ENCODE results near the gene OSBPL5.

Gene OSBPL5

GRCh38 chr11:3108183-3108721, 56.9 kb downstream of the OSBPL5 start:
- peaks cover 6% of the 10 kb centered on the region; the same call in 1 of the 2 replicates for H3K36me3 ChIP-seq (ENCODE audit: insufficient read depth, low read length)
- H3K4me1 ChIP-seq (ENCODE audit: insufficient read depth, low read length): no peaks in the 10 kb centered on the region
- no peak overlapping the region for H3K27ac ChIP-seq (ENCODE audit: low read depth, low read length)
- H3K27me3 ChIP-seq (ENCODE audit: insufficient read depth, low read length): no peaks in the 10 kb centered on the region
- no peak overlapping the region for H3K9ac ChIP-seq (ENCODE audit: low read depth, low read length)
- 83% methylated on average over 11 of the region's 11 CpGs for WGBS
- H3K4me3 ChIP-seq (ENCODE audit: low read length): no peak overlapping the region
- H3K9me3 ChIP-seq (ENCODE audit: insufficient read depth, low read depth, low read length): peaks cover 20% of the 10 kb centered on the region

- whole genome bisulfite sequencing: 88% methylated on average over 21 of the region's 21 CpGs
- H3K4me1 ChIP-seq (ENCODE audit: insufficient read depth, low read length): no peaks in the 10 kb centered on the region
- H3K27ac ChIP-seq (ENCODE audit: low read depth, low read length): no peak overlapping the region
Measured at GRCh38 chr11:3107608-3108182, 57.4 kb downstream of the OSBPL5 start.

DNA sequence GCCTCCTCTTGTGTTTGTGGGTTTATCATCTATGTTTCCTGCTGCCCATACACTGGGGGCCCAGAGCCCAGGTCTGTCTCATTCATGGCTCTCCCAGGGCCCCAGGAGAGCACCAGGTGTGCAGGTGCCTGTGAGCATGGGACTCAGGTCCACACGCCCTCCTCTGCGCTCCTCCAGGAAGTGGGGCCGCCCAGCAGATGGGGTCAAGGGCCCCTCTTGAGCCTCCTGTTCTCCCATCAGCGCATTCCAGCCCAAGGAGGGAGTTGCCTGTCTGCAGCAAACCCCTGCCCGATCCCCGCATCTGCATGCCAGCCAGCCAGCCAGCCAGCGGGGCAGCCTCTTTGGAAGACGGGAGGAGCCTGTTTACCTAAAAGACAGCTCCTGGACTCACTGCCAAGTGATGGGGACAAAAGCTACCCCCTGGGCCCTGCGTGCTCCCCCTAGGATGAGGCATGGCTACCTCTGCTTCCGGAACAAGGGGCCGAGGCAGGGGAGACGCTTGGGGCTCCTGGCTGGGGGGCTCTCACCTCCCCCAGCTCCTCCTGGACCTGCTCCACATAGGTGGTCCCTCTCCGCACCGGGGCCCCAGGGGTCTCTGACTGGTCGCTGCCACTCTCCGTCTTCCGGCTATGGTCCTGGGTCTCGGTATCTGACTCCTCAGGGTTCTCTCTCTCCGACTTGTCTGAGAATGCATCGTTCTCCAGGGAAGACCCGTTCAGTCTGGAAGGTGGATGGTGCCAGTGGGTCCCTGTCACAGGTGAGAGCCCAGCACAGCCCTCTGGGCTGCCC, 58.2 kb downstream of the OSBPL5 start:
- no peaks in the 10 kb centered on the region; the same call in 1 of the 2 replicates for H3K36me3 ChIP-seq (ENCODE audit: insufficient read depth, low read length)
- H3K9me3 ChIP-seq (ENCODE audit: insufficient read depth, low read depth, low read length): peaks cover 7% of the 10 kb centered on the region
- no peak overlapping the region for H3K27ac ChIP-seq (ENCODE audit: low read depth, low read length)
- no peak overlapping the region for H3K9ac ChIP-seq (ENCODE audit: low read depth, low read length)
- WGBS: 88% methylated on average over 21 of the region's 21 CpGs
- H3K4me1 ChIP-seq (ENCODE audit: insufficient read depth, low read length): no peaks in the 10 kb centered on the region
- no peaks in the 10 kb centered on the region for H3K27me3 ChIP-seq (ENCODE audit: insufficient read depth, low read length)
- no peak overlapping the region for H3K4me3 ChIP-seq (ENCODE audit: low read length)

More at GRCh38 chr11:3107608-3108182, 57.4 kb downstream of the OSBPL5 start:
- Histone ChIP-seq H3K9me3 (ENCODE audit: insufficient read depth, low read depth, low read length) (peaks cover 14% of the 10 kb centered on the region), H3K36me3 (ENCODE audit: insufficient read depth, low read length) (peaks cover 3% of the 10 kb centered on the region; the same call in 1 of the 2 replicates), H3K9ac (ENCODE audit: low read depth, low read length) (no peak overlapping the region), H3K27me3 (ENCODE audit: insufficient read depth, low read length) (no peaks in the 10 kb centered on the region), H3K4me3 (ENCODE audit: low read length) (no peak overlapping the region)

DNA sequence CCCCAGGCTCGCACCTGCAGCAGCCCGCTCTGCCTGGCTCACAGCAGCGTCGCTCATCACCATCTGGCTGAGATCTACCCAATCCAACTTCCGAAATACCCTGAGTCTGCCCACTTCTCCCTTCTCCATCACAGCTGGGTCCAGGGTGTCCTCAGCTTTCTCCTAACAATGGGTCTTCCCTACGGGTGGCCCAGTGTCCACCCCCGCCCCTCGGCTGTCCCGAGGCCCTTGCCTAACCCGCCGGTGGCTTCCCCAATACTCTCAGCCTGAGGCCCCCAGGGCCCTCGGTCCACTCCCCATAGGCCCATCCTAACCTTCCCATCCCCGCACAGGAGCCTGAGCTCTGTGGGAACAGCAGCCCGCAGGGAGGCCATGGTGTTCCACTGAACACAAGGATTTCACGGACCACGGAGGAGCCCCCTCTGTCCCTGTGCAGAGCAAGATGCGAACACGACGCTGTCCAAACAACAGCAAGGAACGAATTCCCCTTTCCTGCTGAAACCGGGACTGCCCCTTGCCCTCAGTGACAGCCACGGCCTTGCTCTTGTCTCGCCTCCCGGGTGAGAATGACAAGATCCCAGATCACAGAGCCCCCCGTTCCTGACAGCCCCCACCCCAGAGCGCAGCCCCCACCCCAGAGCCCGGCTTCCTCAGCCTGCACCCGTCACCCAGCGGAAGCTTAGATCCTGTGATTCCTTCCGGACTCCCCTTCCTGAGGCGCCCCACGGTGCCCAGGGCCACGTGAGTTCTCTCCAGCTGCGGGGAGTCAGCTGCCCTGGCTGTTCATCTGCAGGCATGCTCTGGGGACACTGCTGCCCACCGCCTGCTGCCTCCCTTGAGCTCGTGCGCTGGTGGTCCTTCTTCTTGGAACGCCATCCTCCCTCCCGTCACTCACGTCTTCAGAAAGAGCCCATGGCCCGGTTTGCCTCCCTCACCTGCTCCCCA, 59.0 kb downstream of the OSBPL5 start:
- whole genome bisulfite sequencing: 91% methylated on average over 41 of the region's 41 CpGs
- H3K27ac ChIP-seq (ENCODE audit: low read depth, low read length): no peak overlapping the region
- H3K9me3 ChIP-seq (ENCODE audit: insufficient read depth, low read depth, low read length): no peaks in the 10 kb centered on the region
- H3K9ac ChIP-seq (ENCODE audit: low read depth, low read length): no peak overlapping the region
- H3K27me3 ChIP-seq (ENCODE audit: insufficient read depth, low read length): no peaks in the 10 kb centered on the region
- no peaks in the 10 kb centered on the region for H3K36me3 ChIP-seq (ENCODE audit: insufficient read depth, low read length)
- no peaks in the 10 kb centered on the region for H3K4me1 ChIP-seq (ENCODE audit: insufficient read depth, low read length)
- no peak overlapping the region for H3K4me3 ChIP-seq (ENCODE audit: low read length)

GRCh38 chr11:3104961-3105790, 59.9 kb downstream of the OSBPL5 start:
- H3K9me3 ChIP-seq (ENCODE audit: insufficient read depth, low read depth, low read length): no peaks in the 10 kb centered on the region
- no peak overlapping the region for H3K27ac ChIP-seq (ENCODE audit: low read depth, low read length)
- no peaks in the 10 kb centered on the region for H3K27me3 ChIP-seq (ENCODE audit: insufficient read depth, low read length)
- WGBS: 93% methylated on average over 23 of the region's 23 CpGs
- H3K36me3 ChIP-seq (ENCODE audit: insufficient read depth, low read length): no peaks in the 10 kb centered on the region
- H3K9ac ChIP-seq (ENCODE audit: low read depth, low read length): no peak overlapping the region
- H3K4me3 ChIP-seq (ENCODE audit: low read length): no peak overlapping the region
- H3K4me1 ChIP-seq (ENCODE audit: insufficient read depth, low read length): no peaks in the 10 kb centered on the region

DNA sequence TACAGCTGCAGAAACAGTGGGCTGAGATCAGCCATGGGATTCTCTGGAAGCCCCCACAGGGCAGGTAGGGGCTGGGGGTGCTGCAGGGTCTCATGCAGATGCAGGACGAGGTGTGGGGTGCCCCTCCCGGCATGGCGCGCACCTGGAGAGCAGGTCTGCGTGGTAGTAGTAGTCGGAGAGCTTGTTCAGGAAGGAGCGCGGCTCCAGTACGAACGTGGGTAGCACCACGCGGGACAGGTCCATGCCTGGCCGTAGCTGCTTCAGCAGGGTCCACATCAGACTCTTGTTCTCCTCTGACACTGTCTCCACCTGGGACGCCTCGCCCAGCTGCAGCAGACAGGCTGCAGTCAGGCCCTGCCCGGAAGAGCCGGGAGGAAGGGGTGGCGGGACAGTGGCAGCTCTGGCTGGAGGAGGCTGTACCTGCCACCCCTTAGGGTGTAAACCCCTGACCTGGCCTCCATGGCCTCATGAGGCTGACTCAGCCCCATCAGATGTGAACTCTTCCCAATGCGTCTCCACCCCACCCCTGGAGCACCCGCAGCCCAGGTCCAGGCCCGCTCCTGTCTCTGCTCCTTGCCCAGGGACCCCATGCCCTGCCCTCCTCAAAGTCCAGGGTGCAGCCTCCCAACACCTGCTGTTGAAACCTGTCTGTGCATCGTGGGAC, 60.9 kb downstream of the OSBPL5 start:
- WGBS: 92% methylated on average over 22 of the region's 22 CpGs
- H3K9me3 ChIP-seq (ENCODE audit: insufficient read depth, low read depth, low read length): no peaks in the 10 kb centered on the region
- no peak overlapping the region for H3K27ac ChIP-seq (ENCODE audit: low read depth, low read length)
- no peak overlapping the region for H3K9ac ChIP-seq (ENCODE audit: low read depth, low read length)
- no peaks in the 10 kb centered on the region for H3K36me3 ChIP-seq (ENCODE audit: insufficient read depth, low read length)
- no peak overlapping the region for H3K4me3 ChIP-seq (ENCODE audit: low read length)
- no peaks in the 10 kb centered on the region for H3K27me3 ChIP-seq (ENCODE audit: insufficient read depth, low read length)
- H3K4me1 ChIP-seq (ENCODE audit: insufficient read depth, low read length): no peaks in the 10 kb centered on the region

DNA sequence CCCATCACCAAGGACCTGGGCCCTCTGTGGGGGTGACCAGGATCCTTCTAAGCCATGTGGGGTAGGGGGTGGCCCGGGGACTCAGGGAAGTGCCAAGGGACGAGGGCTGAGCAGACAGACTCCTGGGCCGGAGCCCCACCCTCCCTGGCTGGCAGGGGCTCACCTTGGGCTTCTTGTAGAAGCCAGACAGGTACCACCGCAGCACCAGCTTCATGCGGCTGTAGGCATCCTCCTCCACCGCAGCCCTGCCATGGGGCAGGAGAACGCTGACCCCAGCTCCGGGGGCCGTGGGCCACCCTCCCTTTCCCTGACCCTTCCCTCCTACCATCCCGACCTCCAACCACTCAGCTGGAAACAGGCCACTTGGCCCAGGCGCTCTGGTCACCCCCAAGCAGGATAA, 62.0 kb downstream of the OSBPL5 start:
- Histone ChIP-seq H3K9me3 (ENCODE audit: insufficient read depth, low read depth, low read length) (no peaks in the 10 kb centered on the region), H3K9ac (ENCODE audit: low read depth, low read length) (no peak overlapping the region), H3K27ac (ENCODE audit: low read depth, low read length) (no peak overlapping the region), H3K27me3 (ENCODE audit: insufficient read depth, low read length) (no peaks in the 10 kb centered on the region), H3K36me3 (ENCODE audit: insufficient read depth, low read length) (no peaks in the 10 kb centered on the region), H3K4me1 (ENCODE audit: insufficient read depth, low read length) (no peaks in the 10 kb centered on the region), H3K4me3 (ENCODE audit: low read length) (no peak overlapping the region)
- 94% methylated on average over 11 of the region's 11 CpGs for WGBS

DNA sequence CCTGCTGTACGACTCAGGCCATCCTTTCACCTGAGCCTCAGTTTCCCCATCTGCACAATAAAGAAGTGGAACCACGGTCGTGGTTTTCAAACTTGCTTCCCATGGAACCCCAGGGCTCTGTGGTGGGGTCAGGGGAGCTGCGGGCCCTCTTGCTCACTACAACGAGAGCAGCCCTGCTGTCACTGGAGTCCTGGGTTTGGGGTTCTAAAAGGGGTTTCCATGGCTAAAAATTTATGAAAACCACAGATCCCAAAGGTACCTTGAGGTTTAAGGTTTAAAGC, 62.5 kb downstream of the OSBPL5 start:
- no peaks in the 10 kb centered on the region for H3K9me3 ChIP-seq (ENCODE audit: insufficient read depth, low read depth, low read length)
- H3K36me3 ChIP-seq (ENCODE audit: insufficient read depth, low read length): no peaks in the 10 kb centered on the region
- no peaks in the 10 kb centered on the region for H3K4me1 ChIP-seq (ENCODE audit: insufficient read depth, low read length)
- H3K27ac ChIP-seq (ENCODE audit: low read depth, low read length): no peak overlapping the region
- H3K9ac ChIP-seq (ENCODE audit: low read depth, low read length): no peak overlapping the region
- H3K4me3 ChIP-seq (ENCODE audit: low read length): no peak overlapping the region
- H3K27me3 ChIP-seq (ENCODE audit: insufficient read depth, low read length): no peaks in the 10 kb centered on the region
- 90% methylated on average over 5 of the region's 5 CpGs for WGBS

DNA sequence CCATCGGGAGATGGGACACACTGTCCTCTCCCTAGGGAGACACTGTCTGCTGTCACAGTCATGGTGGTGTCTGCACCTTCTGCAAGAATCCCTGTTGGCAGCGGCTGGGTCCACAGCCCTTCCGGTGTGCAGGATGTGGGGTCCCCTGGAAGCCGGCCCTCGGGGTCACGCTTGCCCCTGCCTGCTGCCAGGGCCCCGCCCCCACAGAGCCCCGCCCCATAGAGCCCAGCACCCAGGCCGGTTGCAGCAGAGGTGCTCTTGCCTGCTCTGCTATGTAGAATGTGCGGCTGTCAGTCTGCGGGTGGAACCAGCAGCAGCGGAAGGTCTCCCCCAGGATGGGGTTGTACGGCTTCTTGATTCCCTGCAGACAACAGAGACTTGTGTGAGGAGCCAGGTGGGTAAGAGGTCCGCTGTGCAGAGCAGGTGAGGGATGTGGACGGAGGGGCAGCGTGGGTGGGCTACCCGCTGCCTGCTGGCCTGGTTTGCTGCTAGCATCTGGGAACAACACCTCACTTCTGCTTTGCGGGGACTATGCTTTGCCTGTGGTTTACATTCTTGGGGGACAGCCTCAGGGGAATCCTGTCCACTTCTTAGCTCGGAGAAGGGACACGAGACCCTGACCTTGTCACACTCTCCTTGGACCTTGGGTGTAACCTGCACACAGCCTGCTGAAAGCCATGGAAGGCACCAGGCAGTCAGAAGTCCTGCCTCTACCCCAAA, 63.0 kb downstream of the OSBPL5 start:
- no peak overlapping the region for H3K9ac ChIP-seq (ENCODE audit: low read depth, low read length)
- H3K9me3 ChIP-seq (ENCODE audit: insufficient read depth, low read depth, low read length): no peaks in the 10 kb centered on the region
- 90% methylated on average over 20 of the region's 20 CpGs for WGBS
- H3K27me3 ChIP-seq (ENCODE audit: insufficient read depth, low read length): no peaks in the 10 kb centered on the region
- no peak overlapping the region for H3K27ac ChIP-seq (ENCODE audit: low read depth, low read length)
- no peak overlapping the region for H3K4me3 ChIP-seq (ENCODE audit: low read length)
- no peaks in the 10 kb centered on the region for H3K4me1 ChIP-seq (ENCODE audit: insufficient read depth, low read length)
- H3K36me3 ChIP-seq (ENCODE audit: insufficient read depth, low read length): no peaks in the 10 kb centered on the region

DNA sequence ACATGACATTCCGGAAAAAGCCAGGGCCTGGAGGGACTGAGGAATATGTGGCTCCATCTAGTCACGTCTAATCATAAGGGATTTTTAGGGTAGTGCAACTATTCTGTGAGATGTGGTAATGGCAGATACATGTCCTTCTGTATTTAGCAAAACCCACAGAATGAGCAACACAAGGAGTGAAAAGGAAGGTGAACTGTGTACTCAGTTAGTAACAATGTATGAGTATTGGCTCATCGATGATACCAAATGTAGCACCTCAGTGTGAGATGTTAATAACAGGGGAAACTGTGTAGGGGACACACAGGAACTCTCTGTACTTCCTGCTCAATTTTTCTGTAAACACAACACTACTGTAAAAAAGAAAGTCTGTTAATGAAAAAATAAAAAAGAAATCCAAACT, 65.9 kb downstream of the OSBPL5 start:
- Histone ChIP-seq H3K4me3 (ENCODE audit: low read length) (no peak overlapping the region), H3K4me1 (ENCODE audit: insufficient read depth, low read length) (peaks cover 11% of the 10 kb centered on the region; the same call in 1 of the 2 replicates), H3K27ac (ENCODE audit: low read depth, low read length) (no peak overlapping the region), H3K9me3 (ENCODE audit: insufficient read depth, low read depth, low read length) (no peaks in the 10 kb centered on the region), H3K36me3 (ENCODE audit: insufficient read depth, low read length) (no peaks in the 10 kb centered on the region), H3K27me3 (ENCODE audit: insufficient read depth, low read length) (no peaks in the 10 kb centered on the region), H3K9ac (ENCODE audit: low read depth, low read length) (no peak overlapping the region)
- 91% methylated on average over 3 of the region's 3 CpGs for WGBS
